ENCODE results near the gene USP6.
"Not testable (repeated sequence)": the region's sequence is repeated elsewhere in the genome, so short reads cannot be mapped to it uniquely, and the experiment has no call there.

DNA sequence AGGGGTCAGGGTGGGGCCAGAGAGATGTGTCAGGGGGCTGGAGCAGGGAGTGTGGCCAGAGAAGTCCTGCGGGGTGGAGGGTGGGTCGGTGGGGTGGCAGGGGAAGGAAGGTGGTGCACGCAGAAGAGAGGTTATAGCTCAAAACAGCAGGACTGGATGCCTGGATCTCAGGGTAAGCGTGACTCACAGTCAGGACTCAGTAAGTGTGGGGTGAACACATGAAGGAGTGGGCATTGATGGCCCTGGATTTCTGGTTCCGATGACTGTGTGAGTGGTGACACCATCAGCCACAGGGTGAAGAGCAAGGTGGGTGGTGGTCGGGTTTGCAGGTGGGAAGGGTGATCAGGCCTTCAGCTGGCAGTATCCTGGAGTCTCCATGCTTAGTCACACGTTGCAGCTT, 6.2 kb downstream of the USP6 start:
- TF ChIP-seq, protein P1, sequence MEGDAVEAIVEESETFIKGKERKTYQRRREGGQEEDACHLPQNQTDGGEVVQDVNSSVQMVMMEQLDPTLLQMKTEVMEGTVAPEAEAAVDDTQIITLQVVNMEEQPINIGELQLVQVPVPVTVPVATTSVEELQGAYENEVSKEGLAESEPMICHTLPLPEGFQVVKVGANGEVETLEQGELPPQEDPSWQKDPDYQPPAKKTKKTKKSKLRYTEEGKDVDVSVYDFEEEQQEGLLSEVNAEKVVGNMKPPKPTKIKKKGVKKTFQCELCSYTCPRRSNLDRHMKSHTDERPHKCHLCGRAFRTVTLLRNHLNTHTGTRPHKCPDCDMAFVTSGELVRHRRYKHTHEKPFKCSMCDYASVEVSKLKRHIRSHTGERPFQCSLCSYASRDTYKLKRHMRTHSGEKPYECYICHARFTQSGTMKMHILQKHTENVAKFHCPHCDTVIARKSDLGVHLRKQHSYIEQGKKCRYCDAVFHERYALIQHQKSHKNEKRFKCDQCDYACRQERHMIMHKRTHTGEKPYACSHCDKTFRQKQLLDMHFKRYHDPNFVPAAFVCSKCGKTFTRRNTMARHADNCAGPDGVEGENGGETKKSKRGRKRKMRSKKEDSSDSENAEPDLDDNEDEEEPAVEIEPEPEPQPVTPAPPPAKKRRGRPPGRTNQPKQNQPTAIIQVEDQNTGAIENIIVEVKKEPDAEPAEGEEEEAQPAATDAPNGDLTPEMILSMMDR (IDR thresholded peaks at IDR 0.05; ENCODE audit: low read depth, low read length, missing input control), result not testable (repeated sequence)
- TF ChIP-seq FOXA1 (IDR thresholded peaks at IDR 0.05); JUND (IDR thresholded peaks at IDR 0.05); GABPA (IDR thresholded peaks at IDR 0.05 in 1 of 2, conservative IDR thresholded peaks at IDR 0.05 in 1 of 2); TAF1 (conservative IDR thresholded peaks at IDR 0.05); YY1 (IDR thresholded peaks at IDR 0.05); NR2F2 (IDR thresholded peaks at IDR 0.05); RAD21 (IDR thresholded peaks at IDR 0.05); RXRA (IDR thresholded peaks at IDR 0.05); EGR1 (IDR thresholded peaks at IDR 0.05; ENCODE audit: low read depth in 2 of 2): not testable (repeated sequence)
- TF ChIP-seq, protein P2, sequence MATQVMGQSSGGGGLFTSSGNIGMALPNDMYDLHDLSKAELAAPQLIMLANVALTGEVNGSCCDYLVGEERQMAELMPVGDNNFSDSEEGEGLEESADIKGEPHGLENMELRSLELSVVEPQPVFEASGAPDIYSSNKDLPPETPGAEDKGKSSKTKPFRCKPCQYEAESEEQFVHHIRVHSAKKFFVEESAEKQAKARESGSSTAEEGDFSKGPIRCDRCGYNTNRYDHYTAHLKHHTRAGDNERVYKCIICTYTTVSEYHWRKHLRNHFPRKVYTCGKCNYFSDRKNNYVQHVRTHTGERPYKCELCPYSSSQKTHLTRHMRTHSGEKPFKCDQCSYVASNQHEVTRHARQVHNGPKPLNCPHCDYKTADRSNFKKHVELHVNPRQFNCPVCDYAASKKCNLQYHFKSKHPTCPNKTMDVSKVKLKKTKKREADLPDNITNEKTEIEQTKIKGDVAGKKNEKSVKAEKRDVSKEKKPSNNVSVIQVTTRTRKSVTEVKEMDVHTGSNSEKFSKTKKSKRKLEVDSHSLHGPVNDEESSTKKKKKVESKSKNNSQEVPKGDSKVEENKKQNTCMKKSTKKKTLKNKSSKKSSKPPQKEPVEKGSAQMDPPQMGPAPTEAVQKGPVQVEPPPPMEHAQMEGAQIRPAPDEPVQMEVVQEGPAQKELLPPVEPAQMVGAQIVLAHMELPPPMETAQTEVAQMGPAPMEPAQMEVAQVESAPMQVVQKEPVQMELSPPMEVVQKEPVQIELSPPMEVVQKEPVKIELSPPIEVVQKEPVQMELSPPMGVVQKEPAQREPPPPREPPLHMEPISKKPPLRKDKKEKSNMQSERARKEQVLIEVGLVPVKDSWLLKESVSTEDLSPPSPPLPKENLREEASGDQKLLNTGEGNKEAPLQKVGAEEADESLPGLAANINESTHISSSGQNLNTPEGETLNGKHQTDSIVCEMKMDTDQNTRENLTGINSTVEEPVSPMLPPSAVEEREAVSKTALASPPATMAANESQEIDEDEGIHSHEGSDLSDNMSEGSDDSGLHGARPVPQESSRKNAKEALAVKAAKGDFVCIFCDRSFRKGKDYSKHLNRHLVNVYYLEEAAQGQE (IDR thresholded peaks at IDR 0.05), result not testable (repeated sequence)
- TF ChIP-seq, protein P3, sequence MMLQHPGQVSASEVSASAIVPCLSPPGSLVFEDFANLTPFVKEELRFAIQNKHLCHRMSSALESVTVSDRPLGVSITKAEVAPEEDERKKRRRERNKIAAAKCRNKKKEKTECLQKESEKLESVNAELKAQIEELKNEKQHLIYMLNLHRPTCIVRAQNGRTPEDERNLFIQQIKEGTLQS (IDR thresholded peaks at IDR 0.05), result not testable (repeated sequence)
- TF ChIP-seq, protein P4, sequence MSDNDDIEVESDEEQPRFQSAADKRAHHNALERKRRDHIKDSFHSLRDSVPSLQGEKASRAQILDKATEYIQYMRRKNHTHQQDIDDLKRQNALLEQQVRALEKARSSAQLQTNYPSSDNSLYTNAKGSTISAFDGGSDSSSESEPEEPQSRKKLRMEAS (IDR thresholded peaks at IDR 0.05), result not testable (repeated sequence)
- TF ChIP-seq, protein P5, sequence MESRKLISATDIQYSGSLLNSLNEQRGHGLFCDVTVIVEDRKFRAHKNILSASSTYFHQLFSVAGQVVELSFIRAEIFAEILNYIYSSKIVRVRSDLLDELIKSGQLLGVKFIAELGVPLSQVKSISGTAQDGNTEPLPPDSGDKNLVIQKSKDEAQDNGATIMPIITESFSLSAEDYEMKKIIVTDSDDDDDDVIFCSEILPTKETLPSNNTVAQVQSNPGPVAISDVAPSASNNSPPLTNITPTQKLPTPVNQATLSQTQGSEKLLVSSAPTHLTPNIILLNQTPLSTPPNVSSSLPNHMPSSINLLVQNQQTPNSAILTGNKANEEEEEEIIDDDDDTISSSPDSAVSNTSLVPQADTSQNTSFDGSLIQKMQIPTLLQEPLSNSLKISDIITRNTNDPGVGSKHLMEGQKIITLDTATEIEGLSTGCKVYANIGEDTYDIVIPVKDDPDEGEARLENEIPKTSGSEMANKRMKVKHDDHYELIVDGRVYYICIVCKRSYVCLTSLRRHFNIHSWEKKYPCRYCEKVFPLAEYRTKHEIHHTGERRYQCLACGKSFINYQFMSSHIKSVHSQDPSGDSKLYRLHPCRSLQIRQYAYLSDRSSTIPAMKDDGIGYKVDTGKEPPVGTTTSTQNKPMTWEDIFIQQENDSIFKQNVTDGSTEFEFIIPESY (IDR thresholded peaks at IDR 0.05), result not testable (repeated sequence)
